ELR (cell line): ENCODE measurements around the gene CACNA1B.
A peak's percentile ranks its signal among the peaks of the same experiment; 100 is the strongest.
"Not testable (repeated sequence)": the region's sequence is repeated elsewhere in the genome, so short reads cannot be mapped to it uniquely, and the experiment has no call there.

Experiments
- DNase-seq: peaks from one replicate; pipeline ENCODE4 v3.0.0-alpha.2; 2015; ENCODE audit warnings: low read depth

CACNA1B gene

DNA sequence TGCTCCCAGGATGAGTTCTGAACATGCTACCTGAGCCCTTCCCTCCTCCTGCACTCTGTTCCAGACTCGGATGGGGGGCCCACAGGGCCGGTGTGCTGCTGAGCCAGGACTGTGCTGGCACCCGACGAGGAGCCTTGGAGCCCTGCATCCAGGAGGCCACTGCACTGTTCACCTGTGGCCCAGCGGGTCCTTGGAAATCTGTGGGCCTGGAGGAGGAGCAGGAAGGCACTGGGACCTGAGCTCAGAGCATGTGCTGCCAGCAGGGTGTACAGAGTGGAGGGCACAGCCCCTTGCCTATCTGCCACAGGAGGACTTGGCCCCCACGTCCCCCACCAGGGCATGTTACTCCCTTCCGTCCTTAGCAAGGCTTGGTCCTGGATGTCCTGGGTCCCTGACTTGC is 265.9 kb downstream of the CACNA1B start:
- not testable (repeated sequence) for DNase-seq

DNA sequence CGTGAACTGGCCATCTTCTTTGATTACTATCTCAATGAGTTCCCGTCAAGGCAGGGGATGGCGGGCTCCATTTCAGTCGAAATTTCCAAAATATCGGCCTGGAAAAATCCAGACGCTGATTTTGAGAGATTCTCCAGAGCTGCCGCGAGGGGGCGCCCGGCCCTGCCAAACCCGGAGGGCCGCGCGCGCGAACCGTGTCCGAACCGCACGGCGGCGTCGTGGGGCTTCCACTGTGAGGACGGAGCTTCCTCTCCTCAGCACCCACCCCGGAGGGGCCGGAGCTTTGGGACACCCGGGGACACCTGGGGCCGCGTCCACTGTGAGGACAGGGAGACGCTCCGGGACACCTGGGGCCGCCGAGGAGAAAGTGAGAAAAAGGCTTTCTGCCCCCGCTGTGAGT is 270.0 kb downstream of the CACNA1B start:
- DNase-seq: peak; percentile 26

DNA sequence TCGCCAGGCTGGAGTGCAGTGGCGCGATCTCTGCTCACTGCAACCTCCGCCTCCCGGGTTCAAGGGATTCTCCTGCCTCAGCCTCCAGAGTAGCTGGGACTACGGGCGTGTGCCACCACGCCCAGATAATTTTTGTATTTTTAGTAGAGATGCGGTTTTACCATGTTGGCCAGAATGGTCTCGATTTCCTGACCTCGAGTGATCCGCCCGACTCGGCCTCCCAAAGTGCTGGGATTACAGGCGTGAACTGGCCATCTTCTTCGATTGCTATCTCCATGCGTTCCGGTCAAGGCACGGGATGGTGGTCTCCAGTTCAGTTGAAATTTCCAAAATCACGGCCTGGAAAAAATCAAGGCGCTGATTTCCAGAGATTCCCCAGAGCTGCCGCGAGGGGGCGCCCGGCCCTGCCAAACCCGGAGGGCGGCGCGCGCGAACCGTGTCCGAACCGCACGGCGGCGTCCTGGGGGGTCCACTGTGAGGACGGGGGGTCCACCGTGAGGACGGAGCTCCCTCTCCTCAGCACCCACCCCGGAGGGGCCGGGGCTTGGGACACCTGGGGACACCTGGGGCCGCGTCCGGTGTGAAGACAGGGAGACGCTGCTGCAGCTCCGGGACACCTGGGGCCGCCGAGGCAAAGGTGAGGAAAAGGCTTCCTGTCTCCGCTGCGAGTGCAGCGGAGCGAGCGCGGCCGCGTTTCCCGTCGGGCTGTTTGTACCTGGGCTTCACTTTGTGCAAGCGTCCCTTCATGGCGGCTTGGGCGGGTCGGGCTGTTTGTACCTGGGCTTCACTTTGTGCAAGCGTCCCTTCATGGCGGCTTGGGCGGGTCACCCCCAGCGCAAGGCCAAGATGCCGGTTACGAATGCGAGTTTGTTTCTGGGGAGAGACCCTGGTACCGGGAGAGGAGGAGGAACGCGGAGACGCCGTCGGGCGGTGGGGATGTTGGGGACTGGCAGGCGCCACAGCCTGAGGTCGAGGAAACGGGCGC is 272.4 kb downstream of the CACNA1B start:
- not testable (repeated sequence) for DNase-seq

DNA sequence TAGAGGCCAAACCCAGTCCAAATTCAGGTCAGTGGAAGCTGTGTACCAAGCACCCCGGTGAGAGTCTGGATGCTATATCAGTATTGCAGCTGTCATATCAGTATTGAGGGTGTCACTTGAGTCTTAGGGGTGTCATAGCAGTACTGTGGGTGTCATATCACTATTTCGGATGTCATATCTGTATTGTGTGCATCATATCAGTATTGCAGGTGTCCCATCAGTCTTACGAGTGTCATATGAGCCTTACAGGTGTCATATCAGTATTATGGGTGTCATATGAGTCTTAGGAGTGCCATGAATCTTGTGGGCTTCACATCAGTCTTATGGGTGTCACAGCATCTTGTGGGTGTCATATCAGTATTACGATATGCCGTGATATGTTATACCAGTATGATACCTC is 278.2 kb downstream of the CACNA1B start:
- DNase-seq: not testable (repeated sequence)

DNA sequence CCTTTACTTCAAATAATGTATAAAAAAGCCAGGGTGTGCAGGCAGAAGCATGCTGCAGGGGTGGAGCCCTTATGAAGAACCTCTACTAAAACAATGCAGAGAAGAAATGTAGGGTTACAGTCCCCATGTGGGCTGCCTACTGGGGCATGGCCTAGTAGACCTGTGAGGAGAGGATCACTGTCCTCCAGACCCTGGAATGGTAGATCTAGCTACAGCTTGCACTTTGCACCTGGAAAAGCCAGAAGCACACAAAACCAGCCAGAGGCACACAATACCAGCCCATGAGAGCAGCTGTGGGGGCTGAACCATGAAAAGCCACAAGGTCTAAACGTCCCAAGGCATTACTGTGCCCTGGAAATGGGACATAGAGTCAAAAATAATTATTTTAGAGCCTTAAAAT is 289.2 kb downstream of the CACNA1B start:
- DNase-seq: not testable (repeated sequence)
